A549 (cell line): ENCODE measurements around the gene B3GNT3. TPM values are rescaled to one million over a fixed set of nuclear protein-coding genes. Genes with fewer than 3 reads are reported as not detected.

Experiments used
- ATAC-seq, 2 experiments: fragments of 200-7000 bp in 1 of 2; fragments of >200 bp in 1 of 2; cut with Nextera tagmentation in 1 of 2; cut with Tn5 transposase in 1 of 2; 3 replicates each; pipeline versions ENCODE4 v1.8.0 to v1.9.1; 2018 to 2020; ENCODE audit warnings: mild to moderate bottlenecking in 1 of 2, moderate library complexity in 1 of 2
- CTCF ChIA-PET: fragments of 300-600 bp; sonication (Branson Sonifier 250); formaldehyde crosslinking; extraction: SDS; loops from one replicate; lab custom pipeline; 2021; ENCODE audit warnings: antibody characterized with exemption, inconsistent platforms; lab: Yijun Ruan, JAX
- POLR2A ChIA-PET: fragments of 350-600 bp; formaldehyde crosslinking; extraction: SDS; loops from one replicate; lab custom pipeline; 2021; ENCODE audit warnings: antibody characterized with exemption, inconsistent platforms; lab: Yijun Ruan, JAX
- DNase-seq, 2 experiments: peaks; one replicate each; pipeline versions ENCODE4 v3.0.0 to v3.0.0-alpha.2; 2011 to 2016; ENCODE audit warnings: low read depth in 1 of 2, low spot score in 1 of 2
- FAIRE-seq: peaks from 2 replicates; lab custom pipeline; 2011; peaks lifted over from hg19 to GRCh38; lab: Jason Lieb, UNC
- H3K27ac ChIP-seq, 2 experiments: fragments of >200 bp; sonication (Bioruptor Twin); formaldehyde crosslinking; 3 replicates each; pipeline ENCODE4 v1.5.1; 2016 to 2017
- H3K4me1 ChIP-seq: fragments of >200 bp; sonication (Bioruptor Twin); formaldehyde crosslinking; 3 replicates; pipeline ENCODE4 v1.6.1; 2016
- H3K4me2 ChIP-seq: fragments of >200 bp; sonication (Bioruptor Twin); formaldehyde crosslinking; 3 replicates; pipeline ENCODE4 v1.6.1; 2016
- H3K4me3 ChIP-seq: fragments of >200 bp; sonication (Bioruptor Twin); formaldehyde crosslinking; 3 replicates; pipeline ENCODE4 v1.5.1; 2016
- H3K9me3 ChIP-seq: fragments of >200 bp; sonication (Bioruptor Twin); formaldehyde crosslinking; 3 replicates; pipeline ENCODE4 v1.6.1; 2016
- CHD2 ChIP-seq: fragments of 150-350 bp; IDR thresholded peaks from 2 replicates; pipeline ENCODE4 v1.6.1; 2014; ENCODE audit warnings: low read length; ENCODE audit not compliant: partially characterized antibody
- CHD4 ChIP-seq: fragments of 200-600 bp; sonication (generic); IDR thresholded peaks from 2 replicates; pipeline ENCODE4 v1.6.1; 2016; ENCODE audit warnings: antibody characterized with exemption, mild to moderate bottlenecking, borderline replicate concordance
- EHF ChIP-seq: fragments of 250-450 bp; sonication (Bioruptor Pico); IDR thresholded peaks from 2 replicates; pipeline ENCODE4 v1.5.0; 2020; ENCODE audit warnings: mild to moderate bottlenecking
- EHMT2 ChIP-seq: fragments of 200-600 bp; sonication (generic); IDR thresholded peaks from 2 replicates; pipeline ENCODE4 v1.6.1; 2016; ENCODE audit warnings: antibody characterized with exemption, low read depth, mild to moderate bottlenecking, moderate library complexity
- EP300 ChIP-seq, 2 experiments: fragments of >200 bp; sonication (Bioruptor Twin); formaldehyde crosslinking; IDR thresholded peaks; 2 replicates in 1 of 2; 3 replicates in 1 of 2; pipeline ENCODE4 v1.6.1; 2016 to 2017
- ESRRA ChIP-seq: fragments of 150-350 bp; IDR thresholded peaks from 2 replicates; pipeline ENCODE4 v1.6.1; 2014; ENCODE audit warnings: mild to moderate bottlenecking, low read length, borderline replicate concordance
- FOSL2 ChIP-seq, 2 experiments: fragments of 450-650 bp in 1 of 2; fragments of >200 bp in 1 of 2; sonication (Bioruptor Twin) in 1 of 2; formaldehyde crosslinking; IDR thresholded peaks; 2 replicates each; pipeline versions ENCODE4 v1.5.0 to v1.6.1; 2016 to 2020; ENCODE audit warnings: mild to moderate bottlenecking in 1 of 2, moderate library complexity in 1 of 2
- GATA3 ChIP-seq: IDR thresholded peaks from 2 replicates; pipeline ENCODE4 v1.6.1; 2012; ENCODE audit warnings: borderline replicate concordance
- HEYL ChIP-seq: fragments of 250-450 bp; sonication (Bioruptor Pico); IDR thresholded peaks from 2 replicates; pipeline ENCODE4 v1.8.0; 2021; ENCODE audit warnings: mild to moderate bottlenecking, moderate library complexity
- JUNB ChIP-seq: fragments of >200 bp; sonication (Bioruptor Twin); formaldehyde crosslinking; IDR thresholded peaks from 2 replicates; pipeline ENCODE4 v1.6.1; 2016
- MAFK ChIP-seq: fragments of 450-650 bp; IDR thresholded peaks from 2 replicates; pipeline ENCODE4 v1.6.1; 2014; ENCODE audit not compliant: partially characterized antibody
- NPAS2 ChIP-seq: fragments of 250-450 bp; sonication (Bioruptor Pico); IDR thresholded peaks from 2 replicates; pipeline ENCODE4 v1.8.0; 2022; ENCODE audit warnings: mild to moderate bottlenecking, moderate library complexity, borderline replicate concordance
- NR3C1 ChIP-seq: fragments of >200 bp; sonication (Bioruptor Twin); formaldehyde crosslinking; IDR thresholded peaks from 3 replicates; pipeline ENCODE4 v1.6.1; 2017
- PHF8 ChIP-seq: fragments of 200-600 bp; sonication (generic); IDR thresholded peaks from 2 replicates; pipeline ENCODE4 v1.6.1; 2016; ENCODE audit warnings: low read depth, mild to moderate bottlenecking, antibody characterized with exemption, moderate library complexity, borderline replicate concordance
- POLR2A ChIP-seq: IDR thresholded peaks from 2 replicates; pipeline ENCODE4 v1.6.1; 2012; ENCODE audit warnings: mild to moderate bottlenecking, low read length
- POLR2AphosphoS2 ChIP-seq: conservative IDR thresholded peaks from 2 replicates; pipeline ENCODE4 v1.6.1; 2012; ENCODE audit warnings: low read length, improper control_type of control experiment, inconsistent platforms
- RARB ChIP-seq: fragments of 250-450 bp; sonication (Bioruptor Pico); IDR thresholded peaks from 2 replicates; pipeline ENCODE4 v1.8.0; 2021; ENCODE audit warnings: mild to moderate bottlenecking, moderate library complexity
- RFX5 ChIP-seq: fragments of 450-650 bp; IDR thresholded peaks from 2 replicates; pipeline ENCODE4 v1.7.1; 2014; ENCODE audit warnings: antibody characterized with exemption, mild to moderate bottlenecking, moderate library complexity
- SMC3 ChIP-seq: fragments of >200 bp; sonication (Bioruptor Twin); formaldehyde crosslinking; IDR thresholded peaks from 3 replicates; pipeline ENCODE4 v1.6.1; 2018; ENCODE audit warnings: inconsistent platforms
- TFCP2L1 ChIP-seq: fragments of 250-450 bp; sonication (Bioruptor Pico); IDR thresholded peaks from 2 replicates; pipeline ENCODE4 v1.5.0; 2021; ENCODE audit warnings: mild to moderate bottlenecking
- ZC3H11A ChIP-seq: fragments of 450-650 bp; IDR thresholded peaks from 2 replicates; pipeline ENCODE4 v1.6.1; 2014; ENCODE audit warnings: antibody characterized with exemption, mild to moderate bottlenecking
- ZFP36 ChIP-seq: fragments of 450-650 bp; IDR thresholded peaks from 2 replicates; pipeline ENCODE4 v1.6.1; 2014; ENCODE audit warnings: borderline replicate concordance; ENCODE audit not compliant: partially characterized antibody
- WGBS: methylation state at CpG from one replicate; pipeline ENCODE4 v1.1.6; 2017; ENCODE audit errors: missing lambda C conversion rate; 5-methylcytosine and 5-hydroxymethylcytosine counted together
- polyA plus RNA-seq, 4 experiments: library from polyadenylated mRNA; depleted of rRNA in 3 of 4; stranded (reverse); fragments of >200 nt; fragmentation: RNase III in 1 of 4; extraction: RNeasy Plus Mini Kit Qiagen cat#74134 plus additional on column Dnase treatment in 1 of 4; gene quantifications; 2 replicates in 3 of 4; 3 replicates in 1 of 4; pipeline ENCODE4 v1.2.3, GENCODE V29; 2011 to 2017
- TF ChIP-seq, protein P1 (sequence below): fragments of 150-350 bp; IDR thresholded peaks from 2 replicates; pipeline ENCODE4 v1.6.1; 2014; ENCODE audit warnings: low read depth, mild to moderate bottlenecking, low read length
- TF ChIP-seq, protein P2 (sequence below): fragments of >200 bp; sonication (Bioruptor Twin); formaldehyde crosslinking; IDR thresholded peaks from 2 replicates; pipeline ENCODE4 v1.6.1; 2016
- TF ChIP-seq, protein P3 (sequence below): fragments of >200 bp; sonication (Bioruptor Twin); formaldehyde crosslinking; IDR thresholded peaks from 3 replicates; pipeline ENCODE4 v1.5.1; 2016

The B3GNT3 gene
- polyA plus RNA-seq, 2 of the 4 experiments (the other 2 are of a cell fraction), result 2.4 to 2.7 TPM

DNA sequence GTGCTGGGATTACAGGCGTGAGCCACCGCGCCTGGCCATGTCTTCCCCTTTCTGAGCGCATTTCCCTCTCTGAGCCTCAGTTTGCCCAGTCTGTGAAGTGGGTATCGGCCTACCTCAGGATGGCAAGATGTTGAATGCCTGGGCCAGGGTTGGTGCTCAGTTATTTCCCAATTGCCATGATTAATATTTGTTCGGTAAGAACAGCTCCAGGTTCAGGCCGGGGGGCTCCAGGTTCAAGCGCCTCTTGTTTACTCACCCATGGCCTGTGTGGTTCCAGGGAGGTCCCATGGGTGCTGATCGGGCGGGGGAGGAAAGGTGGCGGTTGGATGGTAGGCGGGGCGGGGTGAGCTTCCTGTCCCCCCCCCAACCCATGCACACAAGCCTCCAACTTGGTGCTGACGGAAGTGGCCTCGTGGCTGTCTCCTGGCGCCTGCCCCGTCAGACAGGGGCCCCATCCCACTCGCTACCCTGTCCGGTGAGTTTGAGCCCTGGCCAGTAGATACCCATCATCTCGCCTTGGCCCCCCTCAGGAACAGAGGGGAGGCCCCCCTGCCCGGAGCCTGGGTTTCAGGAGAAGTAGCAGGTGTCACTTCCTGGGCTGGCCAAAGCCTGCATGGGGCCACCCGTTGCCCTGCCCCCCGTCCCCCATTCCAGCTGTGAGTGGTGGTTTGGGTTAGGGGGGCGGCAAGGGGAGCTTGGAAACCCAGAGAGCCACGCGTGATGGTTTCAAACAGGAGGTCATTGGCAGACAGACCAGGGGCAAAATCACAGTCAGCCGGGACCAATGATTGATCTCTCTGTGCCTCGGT is 43.6 kb upstream of the B3GNT3 start, which contains the start of gene FCHO1 (continued):
- TF ChIP-seq, protein P1, sequence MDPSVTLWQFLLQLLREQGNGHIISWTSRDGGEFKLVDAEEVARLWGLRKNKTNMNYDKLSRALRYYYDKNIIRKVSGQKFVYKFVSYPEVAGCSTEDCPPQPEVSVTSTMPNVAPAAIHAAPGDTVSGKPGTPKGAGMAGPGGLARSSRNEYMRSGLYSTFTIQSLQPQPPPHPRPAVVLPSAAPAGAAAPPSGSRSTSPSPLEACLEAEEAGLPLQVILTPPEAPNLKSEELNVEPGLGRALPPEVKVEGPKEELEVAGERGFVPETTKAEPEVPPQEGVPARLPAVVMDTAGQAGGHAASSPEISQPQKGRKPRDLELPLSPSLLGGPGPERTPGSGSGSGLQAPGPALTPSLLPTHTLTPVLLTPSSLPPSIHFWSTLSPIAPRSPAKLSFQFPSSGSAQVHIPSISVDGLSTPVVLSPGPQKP, result no peak
- no peak for TF ChIP-seq JUNB
- TF ChIP-seq PHF8, result no peak
- no peak for TF ChIP-seq EP300 (IDR thresholded peaks at IDR 0.05)
- no peak for TF ChIP-seq HEYL (CRISPR knock-in tag)

DNA sequence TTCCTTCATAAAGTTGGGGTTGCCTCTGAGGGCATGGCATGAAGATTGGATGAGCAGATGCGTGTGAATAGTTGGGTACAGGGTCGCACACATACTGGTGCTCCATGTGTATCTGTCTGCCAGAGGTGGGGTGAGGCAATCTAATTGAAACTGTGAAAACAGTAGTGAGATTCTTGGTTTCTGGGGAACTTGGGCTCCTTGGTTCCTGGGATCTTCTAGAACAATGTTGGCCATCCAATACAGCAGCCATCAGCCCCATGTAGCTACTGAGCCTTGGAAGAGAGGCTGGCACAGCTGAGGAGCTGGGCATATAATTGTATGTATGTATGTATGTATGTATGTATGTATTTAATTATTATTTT is 43.0 kb upstream of the B3GNT3 start:
- POLR2A ChIA-PET, result interaction anchor here (0.7 kb wide), 1 partner anchor 146 kb away, joined by 3 read pairs; no protein-coding TSS in a partner anchor
- no peak for FAIRE-seq
- Histone ChIP-seq H3K4me2 (no peak overlapping the region), H3K4me3 (no peak overlapping the region), H3K27ac (peak overlapping the region in 1 of 2 experiments; percentile 56; a peak in 2 of 6 replicates), H3K4me1 (peaks cover 31% of the 10 kb centered on the region), H3K9me3 (no peaks in the 10 kb centered on the region)
- CTCF ChIA-PET, result interaction anchor here (5.9 kb wide), 1 partner anchor 14 kb away, joined by 29 read pairs; no protein-coding TSS in a partner anchor
- TF ChIP-seq RFX5 (no peak), JUNB (no peak), SMC3 (no peak), POLR2AphosphoS2 (no peak), GATA3 (no peak), NPAS2 (CRISPR knock-in tag) (no peak), TFCP2L1 (CRISPR knock-in tag) (no peak), RARB (no peak), HEYL (CRISPR knock-in tag) (no peak), EHF (CRISPR knock-in tag) (no peak), EHMT2 (no peak), MAFK (no peak), ZC3H11A (no peak), ESRRA (no peak), NR3C1 (no peak)
- TF ChIP-seq, protein P2, sequence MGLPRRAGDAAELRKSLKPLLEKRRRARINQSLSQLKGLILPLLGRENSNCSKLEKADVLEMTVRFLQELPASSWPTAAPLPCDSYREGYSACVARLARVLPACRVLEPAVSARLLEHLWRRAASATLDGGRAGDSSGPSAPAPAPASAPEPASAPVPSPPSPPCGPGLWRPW, result no peak
- WGBS, result 92% methylated on average over 2 of the region's 2 CpGs
- no peak for DNase-seq
- no peak for ATAC-seq

DNA sequence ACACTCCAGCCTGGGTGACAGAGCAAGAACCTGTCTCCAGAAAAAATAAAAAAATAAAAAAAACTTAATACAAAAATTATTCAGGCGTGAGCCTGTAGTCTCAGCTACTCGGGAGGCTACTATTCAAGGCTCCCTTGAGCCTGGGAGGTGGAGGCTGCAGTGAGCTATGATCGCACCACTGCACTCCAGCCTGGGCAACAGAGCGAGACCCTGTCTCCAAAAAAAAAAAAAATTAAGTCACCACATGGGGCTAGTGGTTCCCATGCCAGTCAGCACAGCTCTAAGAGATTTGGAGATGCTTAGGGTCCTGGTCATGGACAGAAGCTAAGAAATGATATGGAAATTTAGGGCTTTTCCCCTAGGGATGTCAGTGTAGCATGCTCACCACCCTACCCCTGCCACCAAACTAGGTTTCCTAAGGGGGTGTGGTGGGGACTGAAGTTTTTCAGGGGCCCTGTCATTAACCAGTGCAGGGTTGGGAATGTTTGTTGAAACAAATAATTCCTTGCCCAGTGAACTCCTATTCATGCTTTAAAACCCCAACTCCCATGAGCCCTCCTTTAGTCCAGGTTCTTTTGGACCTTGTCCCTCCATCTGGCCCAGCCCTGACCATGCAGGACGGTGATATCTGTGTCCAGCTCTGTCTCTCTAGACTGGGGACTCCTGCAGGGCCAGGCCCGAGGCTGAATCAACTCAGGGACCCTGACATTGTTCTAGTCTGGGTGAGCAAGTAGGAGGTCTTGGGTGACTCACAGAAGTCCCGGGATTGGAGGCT is 41.9 kb upstream of the B3GNT3 start:
- peaks cover 39% of the 10 kb centered on the region for H3K4me1 ChIP-seq
- ATAC-seq (no peak), FAIRE-seq (no peak), DNase-seq (no peak)
- no peak overlapping the region for H3K27ac ChIP-seq
- WGBS, result 90% methylated on average over 7 of the region's 7 CpGs
- H3K4me2 ChIP-seq, result no peak overlapping the region
- no peaks in the 10 kb centered on the region for H3K9me3 ChIP-seq
- CTCF ChIA-PET, result interaction anchor here (0.6 to 5.9 kb wide), 2 partner anchors 13 to 73 kb away, joined by 4 to 29 read pairs; no protein-coding TSS in a partner anchor
- POLR2A ChIA-PET, result no interaction called here
- TF ChIP-seq, protein P3, sequence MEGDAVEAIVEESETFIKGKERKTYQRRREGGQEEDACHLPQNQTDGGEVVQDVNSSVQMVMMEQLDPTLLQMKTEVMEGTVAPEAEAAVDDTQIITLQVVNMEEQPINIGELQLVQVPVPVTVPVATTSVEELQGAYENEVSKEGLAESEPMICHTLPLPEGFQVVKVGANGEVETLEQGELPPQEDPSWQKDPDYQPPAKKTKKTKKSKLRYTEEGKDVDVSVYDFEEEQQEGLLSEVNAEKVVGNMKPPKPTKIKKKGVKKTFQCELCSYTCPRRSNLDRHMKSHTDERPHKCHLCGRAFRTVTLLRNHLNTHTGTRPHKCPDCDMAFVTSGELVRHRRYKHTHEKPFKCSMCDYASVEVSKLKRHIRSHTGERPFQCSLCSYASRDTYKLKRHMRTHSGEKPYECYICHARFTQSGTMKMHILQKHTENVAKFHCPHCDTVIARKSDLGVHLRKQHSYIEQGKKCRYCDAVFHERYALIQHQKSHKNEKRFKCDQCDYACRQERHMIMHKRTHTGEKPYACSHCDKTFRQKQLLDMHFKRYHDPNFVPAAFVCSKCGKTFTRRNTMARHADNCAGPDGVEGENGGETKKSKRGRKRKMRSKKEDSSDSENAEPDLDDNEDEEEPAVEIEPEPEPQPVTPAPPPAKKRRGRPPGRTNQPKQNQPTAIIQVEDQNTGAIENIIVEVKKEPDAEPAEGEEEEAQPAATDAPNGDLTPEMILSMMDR, result no peak
- TF ChIP-seq FOSL2 (IDR thresholded peaks at IDR 0.05) (no peak), FOSL2 (CRISPR knock-in tag; IDR thresholded peaks at IDR 0.05) (no peak), ZFP36 (no peak), CHD4 (no peak), CHD2 (no peak), POLR2A (no peak)
- H3K4me3 ChIP-seq, result no peak overlapping the region
